Measurements from ENCODE around the gene SMARCD3. TPM values are rescaled to one million over a fixed set of nuclear protein-coding genes. Genes with fewer than 3 reads are reported as not detected.

Gene SMARCD3
- total RNA-seq, 1 experiment from 2014 or later: 27.8 TPM

GRCh38 chr7:151282111-151282510, 33.6 kb upstream of the SMARCD3 start:
- ATAC-seq: no peak
- ChIA-PET POLR2A (interaction anchor here (0.7 kb wide), 1 partner anchor 1227 kb away, joined by 3 read pairs; no protein-coding TSS in a partner anchor), CTCF (no interaction called here)
- in situ Hi-C loops (cut with HindIII; ENCODE audit: low pct_unique_long_range_greater_than_20kb, low sequenced_read_pairs) (no loop called here), intact Hi-C loops (cut with micrococcal nuclease; ENCODE audit: unreplicated experiment) (no loop called here)
- Histone ChIP-seq H3K9me3 (ENCODE audit: control insufficient read depth, insufficient read depth, low read depth, low read length) (no peaks in the 10 kb centered on the region; the same call in 1 of the 2 replicates), H3K27me3 (ENCODE audit: control insufficient read depth, insufficient read depth, low read length) (peaks cover 4% of the 10 kb centered on the region; the same call in 1 of the 2 replicates), H3K4me3 (ENCODE audit: low read depth in 2 of 2, low read length in 2 of 2) (no peak overlapping the region), H3K27ac (ENCODE audit: low read length) (no peak overlapping the region), H3K4me1 (ENCODE audit: control insufficient read depth, insufficient read depth, low read length) (no peaks in the 10 kb centered on the region; the same call in 1 of the 2 replicates), H3K36me3 (ENCODE audit: control insufficient read depth, insufficient read depth, low read length) (no peaks in the 10 kb centered on the region)
- TF ChIP-seq REST (IDR thresholded peaks at IDR 0.05; ENCODE audit: insufficient read depth in 1 of 2, low read depth in 2 of 2, low read length in 1 of 2): no peak
- no peak for TF ChIP-seq TCF7L2 (IDR thresholded peaks at IDR 0.05; ENCODE audit: low read depth, low read length)
- TF ChIP-seq CTCF (IDR thresholded peaks at IDR 0.05): no peak
- TF ChIP-seq SIN3A (IDR thresholded peaks at IDR 0.05; ENCODE audit: borderline replicate concordance, insufficient read depth, low read depth, low read length): no peak
- TF ChIP-seq POLR2AphosphoS5 (IDR thresholded peaks at IDR 0.05; ENCODE audit: low read depth, low read length): no peak
- no TSS peak for BruUV-seq (replicated peaks)
- no peak for DNase-seq (ENCODE audit: low read depth, low spot score)

- CTCF ChIA-PET: no interaction called here
- no peak for DNase-seq (ENCODE audit: low read depth, low spot score)
- no peaks in the 10 kb centered on the region; the same call in 1 of the 2 replicates for H3K9me3 ChIP-seq (ENCODE audit: control insufficient read depth, insufficient read depth, low read depth, low read length)
- H3K4me1 ChIP-seq (ENCODE audit: control insufficient read depth, insufficient read depth, low read length): no peaks in the 10 kb centered on the region; the same call in 1 of the 2 replicates
- H3K4me3 ChIP-seq (ENCODE audit: low read depth in 2 of 2, low read length in 2 of 2): no peak overlapping the region
- intact Hi-C loops (cut with micrococcal nuclease; ENCODE audit: unreplicated experiment) (no loop called here), in situ Hi-C loops (cut with HindIII; ENCODE audit: low pct_unique_long_range_greater_than_20kb, low sequenced_read_pairs) (no loop called here)
- ATAC-seq: no peak
- TF ChIP-seq REST (IDR thresholded peaks at IDR 0.05; ENCODE audit: insufficient read depth in 1 of 2, low read depth in 2 of 2, low read length in 1 of 2) (no peak), TCF7L2 (IDR thresholded peaks at IDR 0.05; ENCODE audit: low read depth, low read length) (no peak), CTCF (IDR thresholded peaks at IDR 0.05) (no peak), SIN3A (IDR thresholded peaks at IDR 0.05; ENCODE audit: borderline replicate concordance, insufficient read depth, low read depth, low read length) (no peak), POLR2AphosphoS5 (IDR thresholded peaks at IDR 0.05; ENCODE audit: low read depth, low read length) (no peak)
- H3K27me3 ChIP-seq (ENCODE audit: control insufficient read depth, insufficient read depth, low read length): peaks cover 4% of the 10 kb centered on the region; the same call in 1 of the 2 replicates
- H3K36me3 ChIP-seq (ENCODE audit: control insufficient read depth, insufficient read depth, low read length): no peaks in the 10 kb centered on the region
- no peak overlapping the region for H3K27ac ChIP-seq (ENCODE audit: low read length)
- BruUV-seq (replicated peaks): no TSS peak
- POLR2A ChIA-PET: no interaction called here
Observed at GRCh38 chr7:151281686-151282085, 33.2 kb upstream of the SMARCD3 start.

Data from Panc1 (cell line).